Activated B cell treated with CpG ODN at 0.5 μM for 24 hours (primary cell): ENCODE data around the gene CGAS. TPM values are rescaled to one million over a fixed set of nuclear protein-coding genes. Genes with fewer than 3 reads are reported as not detected.
"Not testable (repeated sequence)": the region's sequence is repeated elsewhere in the genome, so short reads cannot be mapped to it uniquely, and the experiment has no call there.

Experiments used
- ATAC-seq: fragments of 200-7000 bp; cut with Tn5 transposase; one replicate; pipeline ENCODE4 v1.10.0; 2021; ENCODE audit warnings: low read depth, mild to moderate bottlenecking, moderate library complexity
- CTCF ChIA-PET: fragments of 350-600 bp; sonication (Branson Sonifier 250); formaldehyde crosslinking; loops from one replicate; lab custom pipeline; 2021; ENCODE audit warnings: antibody characterized with exemption; lab: Charles Lee
- POLR2A ChIA-PET: fragments of 350-600 bp; sonication (Branson Sonifier 250); formaldehyde crosslinking; loops from one replicate; lab custom pipeline; 2021; ENCODE audit warnings: antibody characterized with exemption; lab: Charles Lee
- DNase-seq: peaks from one replicate; pipeline ENCODE4 v3.0.0; 2022
- H3K27ac Mint-ChIP-seq: one replicate; pipeline ENCODE4 v1.8.0; 2020; ENCODE audit warnings: mixed read lengths
- H3K27me3 Mint-ChIP-seq: one replicate; pipeline ENCODE4 v1.8.0; 2021; ENCODE audit warnings: mixed read lengths
- H3K36me3 Mint-ChIP-seq: one replicate; pipeline ENCODE4 v1.8.0; 2021; ENCODE audit warnings: low read depth, mixed read lengths
- H3K4me1 Mint-ChIP-seq: one replicate; pipeline ENCODE4 v1.8.0; 2021; ENCODE audit warnings: mixed read lengths
- H3K4me3 Mint-ChIP-seq: one replicate; pipeline ENCODE4 v1.8.0; 2020; ENCODE audit warnings: mild to moderate bottlenecking, mixed read lengths
- H3K9me3 Mint-ChIP-seq: one replicate; pipeline ENCODE4 v1.8.0; 2020; ENCODE audit warnings: mixed read lengths
- CTCF ChIP-seq: fragments of 200-600 bp; IDR thresholded peaks from one replicate; pipeline ENCODE4 v1.8.0; 2022; ENCODE audit warnings: antibody characterized with exemption, mild to moderate bottlenecking
- intact Hi-C: fragments of 100-400 bp; cut with micrococcal nuclease; formaldehyde crosslinking; loops from one replicate; pipeline ENCODE4 v1.15.1; 2024
- total RNA-seq: library from RNA; stranded (reverse); gene quantifications from 2 replicates; pipeline ENCODE4 v1.2.3, GENCODE V29; 2022

Gene CGAS
- total RNA-seq, 1 donor from 2014 or later = 24.3 TPM

DNA sequence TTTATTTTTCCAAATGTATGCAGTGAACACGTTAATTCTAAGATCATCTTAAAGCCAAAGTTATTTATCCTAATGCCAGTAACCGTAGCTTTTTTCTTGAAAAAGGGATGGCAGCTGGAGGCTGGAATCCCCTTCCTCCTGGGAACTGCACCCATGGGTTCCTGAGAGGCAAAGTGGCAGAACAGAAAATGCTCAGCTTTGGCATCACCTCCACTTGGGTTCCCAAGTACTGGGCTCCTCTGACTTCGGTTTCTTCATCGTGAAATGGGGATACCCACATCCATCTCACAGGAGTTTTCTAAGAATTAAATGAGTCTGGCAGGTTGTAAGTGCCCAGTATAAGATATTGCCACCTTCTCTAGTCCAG, 63.7 kb downstream of the CGAS start:
- POLR2A ChIA-PET = no interaction called here

DNA sequence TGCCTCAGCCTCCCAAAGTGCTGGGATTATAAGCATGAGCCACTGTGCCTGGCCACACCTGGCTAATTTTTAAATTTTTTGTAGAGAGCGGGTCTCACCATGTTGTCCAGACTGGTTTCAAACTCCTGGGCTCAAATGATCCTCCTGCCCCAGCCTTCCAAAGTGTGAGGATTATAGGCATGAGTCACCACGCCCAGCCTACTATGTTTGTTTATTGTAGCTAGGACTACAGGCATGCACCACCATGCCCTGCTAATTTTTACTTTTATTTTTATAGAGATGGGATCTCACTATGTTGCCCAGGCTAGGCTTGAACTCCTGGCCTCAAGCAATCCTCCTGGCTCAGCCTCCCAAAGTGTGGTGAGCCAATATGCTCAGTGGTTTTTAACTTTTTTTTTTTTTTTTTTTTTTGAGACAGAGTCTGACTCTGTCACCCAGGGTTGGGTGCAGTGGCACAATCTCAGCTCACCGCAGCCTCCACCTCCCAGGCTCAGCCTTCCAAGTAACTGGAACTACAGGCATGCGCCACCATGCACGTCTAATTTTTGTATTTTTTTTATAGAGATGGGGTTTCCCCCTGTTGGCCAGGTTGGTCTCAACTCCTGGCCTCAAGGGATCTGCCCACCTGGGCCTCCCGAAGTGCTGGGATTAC, 69.5 kb downstream of the CGAS start:
- POLR2A ChIA-PET = no interaction called here
- intact Hi-C loops = no loop called here

More for the DNA sequence above, 63.7 kb downstream of the CGAS start:
- intact Hi-C loops = loop anchor here (2.0 kb wide), 1 partner anchor 78 kb away; no protein-coding TSS in a partner anchor
- ATAC-seq (no peak), DNase-seq (no peak)
- Mint-ChIP-seq H3K9me3 (no peaks in the 10 kb centered on the region), H3K27ac (no peak overlapping the region), H3K27me3 (peaks cover 3% of the 10 kb centered on the region), H3K36me3 (no peaks in the 10 kb centered on the region), H3K4me3 (peak overlapping the region; percentile 86), H3K4me1 (peaks cover 6% of the 10 kb centered on the region)
- CTCF ChIA-PET = interaction anchor here (1.3 to 1.8 kb wide), 2 partner anchors 103 to 772 kb away, joined by 3 to 7 read pairs; no protein-coding TSS in a partner anchor
- no peak for TF ChIP-seq CTCF

GRCh38 chr6:73381531-73381930, 70.6 kb downstream of the CGAS start:
- H3K9me3 Mint-ChIP-seq, intact Hi-C loops, H3K4me3 Mint-ChIP-seq, CTCF ChIA-PET, POLR2A ChIA-PET, H3K27me3 Mint-ChIP-seq, H3K4me1 Mint-ChIP-seq, H3K36me3 Mint-ChIP-seq, ATAC-seq, DNase-seq, H3K27ac Mint-ChIP-seq: not testable (repeated sequence)

More for the DNA sequence above, 69.5 kb downstream of the CGAS start:
- no peaks in the 10 kb centered on the region for H3K9me3 Mint-ChIP-seq
- DNase-seq = no peak
- no peaks in the 10 kb centered on the region for H3K36me3 Mint-ChIP-seq
- H3K27ac Mint-ChIP-seq = no peak overlapping the region
- CTCF ChIA-PET = no interaction called here
- no peaks in the 10 kb centered on the region for H3K27me3 Mint-ChIP-seq
- H3K4me3 Mint-ChIP-seq = no peak overlapping the region
- TF ChIP-seq CTCF = no peak
- no peak for ATAC-seq
- no peaks in the 10 kb centered on the region for H3K4me1 Mint-ChIP-seq

GRCh38 chr6:73377225-73377624, 74.9 kb downstream of the CGAS start:
- no peak for ATAC-seq
- intact Hi-C loops = no loop called here
- peaks cover 2% of the 10 kb centered on the region for H3K9me3 Mint-ChIP-seq
- no peaks in the 10 kb centered on the region for H3K27me3 Mint-ChIP-seq
- POLR2A ChIA-PET = interaction anchor here (0.9 kb wide), 1 partner anchor 48 kb away, joined by 3 read pairs; no protein-coding TSS in a partner anchor
- H3K36me3 Mint-ChIP-seq = no peaks in the 10 kb centered on the region
- DNase-seq = no peak
- H3K4me3 Mint-ChIP-seq = no peak overlapping the region
- H3K27ac Mint-ChIP-seq = no peak overlapping the region
- H3K4me1 Mint-ChIP-seq = peaks cover 6% of the 10 kb centered on the region
- TF ChIP-seq CTCF = no peak
- CTCF ChIA-PET = no interaction called here

- TF ChIP-seq CTCF = no peak
- intact Hi-C loops = no loop called here
- no peaks in the 10 kb centered on the region for H3K36me3 Mint-ChIP-seq
- peaks cover 6% of the 10 kb centered on the region for H3K4me1 Mint-ChIP-seq
- ChIA-PET POLR2A (no interaction called here), CTCF (interaction anchor here (0.5 kb wide), 1 partner anchor 122 kb away, joined by 3 read pairs; no protein-coding TSS in a partner anchor)
- H3K4me3 Mint-ChIP-seq = no peak overlapping the region
- H3K27ac Mint-ChIP-seq = no peak overlapping the region
- DNase-seq = no peak
- peaks cover 2% of the 10 kb centered on the region for H3K9me3 Mint-ChIP-seq
- no peaks in the 10 kb centered on the region for H3K27me3 Mint-ChIP-seq
- ATAC-seq = no peak
Measured at GRCh38 chr6:73375216-73375615, 76.9 kb downstream of the CGAS start.

Other genes with a start within 250 kb of the CGAS start
- gene KHDC1L, start 226.8 kb downstream of the CGAS start, total RNA-seq = not detected in 2 replicates
- 2.4 and 2.7 TPM in 2 replicates for gene KHDC1, start 189.1 kb downstream of the CGAS start, total RNA-seq
- not detected in 2 replicates for gene DPPA5, start 98.0 kb downstream of the CGAS start, total RNA-seq
- gene KHDC3L, start 89.6 kb downstream of the CGAS start, total RNA-seq = not detected in 2 replicates
- gene OOEP, start 82.4 kb downstream of the CGAS start, total RNA-seq = 0.22 TPM in 1 of 2 replicates, not detected in the other
- 1.4 and 1.6 TPM in 2 replicates for gene DDX43, start 57.5 kb downstream of the CGAS start, total RNA-seq
- 58.5 and 59.3 TPM in 2 replicates for gene MTO1, start 9.4 kb upstream of the CGAS start, total RNA-seq
- gene EEF1A1, start 68.7 kb upstream of the CGAS start, total RNA-seq = 19,962 and 22,096 TPM in 2 replicates
- gene SLC17A5, start 201.7 kb upstream of the CGAS start, total RNA-seq = 6.3 and 7.5 TPM in 2 replicates
- 0.61 and 0.69 TPM in 2 replicates for gene CD109, start 243.9 kb upstream of the CGAS start, total RNA-seq